Fibroblast of upper back skin (primary cell): ENCODE data around the gene IP6K3.

ENCODE experiments used
- DNase-seq: peaks from one replicate; pipeline ENCODE4 v3.0.0-alpha.2; 2013

Gene IP6K3

GRCh38 chr6:33738879-33739278 is 7.8 kb downstream of the IP6K3 start:
- DNase-seq: no peak

DNA sequence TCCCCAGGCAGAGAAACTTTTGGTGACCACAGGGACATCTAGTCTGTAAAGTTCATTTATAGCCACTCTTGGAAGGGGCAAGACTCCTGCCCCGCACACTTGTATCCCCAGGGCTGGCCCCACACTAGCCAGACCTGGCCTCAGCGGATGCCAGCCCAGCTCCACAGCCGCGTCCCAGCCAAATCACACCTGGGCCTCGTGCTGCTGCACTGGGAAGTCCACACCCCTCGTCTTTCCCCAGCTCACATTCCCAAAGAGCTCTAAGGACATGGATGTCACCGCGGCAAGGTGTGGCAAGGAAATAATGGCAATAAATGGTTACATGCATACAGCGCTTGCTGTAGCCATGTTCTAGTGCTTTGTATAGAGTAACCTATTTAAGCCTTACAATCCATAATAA is 8.6 kb downstream of the IP6K3 start:
- no peak for DNase-seq

- no peak for DNase-seq
Observed at GRCh38 chr6:33737267-33738026, 9.3 kb downstream of the IP6K3 start.

DNA sequence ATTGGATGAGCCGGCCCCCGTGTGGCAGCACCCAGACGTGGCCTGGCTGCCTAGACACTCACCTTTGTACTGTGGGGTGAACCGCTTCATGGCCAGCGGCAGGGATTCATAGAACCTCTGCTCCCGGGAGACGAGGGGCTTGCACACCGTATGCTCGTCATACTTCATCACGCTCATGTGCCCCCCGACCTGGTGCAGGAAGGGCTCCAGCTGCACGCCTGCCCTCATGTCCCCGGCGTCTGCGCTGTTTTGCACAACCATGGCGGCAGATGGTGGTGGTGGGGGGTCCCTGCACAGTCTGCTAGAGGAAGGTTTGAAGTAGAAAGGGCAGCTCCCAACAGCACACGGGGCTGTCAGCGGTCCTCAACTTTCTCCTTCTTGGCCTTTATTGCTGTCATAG is 11.5 kb downstream of the IP6K3 start:
- DNase-seq: no peak

DNA sequence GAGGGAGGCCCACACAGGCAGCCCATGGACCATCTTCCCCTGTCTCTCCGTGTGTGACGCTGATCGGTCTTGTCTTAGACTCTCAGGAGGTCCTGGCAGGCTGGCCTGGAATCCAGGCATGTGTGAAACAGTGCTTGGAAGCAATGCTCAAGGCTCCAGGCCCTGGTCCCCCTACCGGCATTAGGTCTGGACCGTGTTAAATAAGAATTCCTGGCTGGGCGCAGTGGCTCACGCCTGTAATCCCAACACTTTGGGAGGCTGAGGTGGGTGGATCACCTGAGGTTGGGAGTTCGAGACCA is 13.0 kb downstream of the IP6K3 start:
- DNase-seq: no peak

DNA sequence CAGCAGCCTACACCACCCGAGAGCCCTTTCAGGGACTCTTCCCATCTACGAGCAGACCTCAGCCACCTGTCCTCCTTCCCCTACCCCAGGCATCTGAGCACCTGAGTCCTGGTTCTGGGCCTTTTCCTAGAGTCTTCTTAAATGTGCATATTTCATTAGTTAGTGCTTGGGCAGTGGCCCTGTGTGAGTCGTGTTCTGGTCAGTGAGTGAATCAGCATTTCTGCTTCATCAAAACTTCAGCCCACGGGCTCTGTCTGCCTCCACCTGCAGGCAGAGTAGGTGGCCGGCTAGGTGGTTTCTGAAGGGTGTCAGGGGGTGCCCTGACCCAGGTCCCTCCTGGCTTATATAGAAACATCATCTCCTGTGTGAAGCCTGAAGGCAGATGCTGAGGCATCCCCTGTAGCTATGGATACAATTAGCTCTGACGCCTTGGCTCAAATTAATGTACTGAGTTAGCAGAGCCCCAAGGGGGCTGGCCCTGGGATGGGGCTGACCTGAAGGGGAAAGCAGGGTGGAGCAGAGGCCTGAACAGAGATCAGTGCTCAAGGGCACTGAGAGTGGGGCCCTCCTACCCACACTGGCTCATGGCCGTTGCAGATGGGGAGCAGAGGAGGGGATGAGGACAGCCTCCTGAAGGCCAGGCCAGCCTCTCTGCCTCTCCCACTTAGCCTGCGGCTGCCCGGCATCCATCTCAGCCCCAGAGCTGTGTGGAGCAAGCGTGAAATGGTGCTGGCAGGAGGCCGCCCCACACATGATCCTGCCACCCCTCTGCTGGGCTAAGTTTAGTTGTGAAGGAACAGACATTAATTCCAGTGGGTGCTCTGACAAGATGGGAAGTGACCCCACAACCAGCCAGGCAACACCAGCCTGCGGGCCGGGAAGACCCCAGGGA is 13.6 kb downstream of the IP6K3 start:
- DNase-seq: peak; percentile 18

- DNase-seq: no peak
Observed at GRCh38 chr6:33732385-33732784, 14.3 kb downstream of the IP6K3 start.

DNA sequence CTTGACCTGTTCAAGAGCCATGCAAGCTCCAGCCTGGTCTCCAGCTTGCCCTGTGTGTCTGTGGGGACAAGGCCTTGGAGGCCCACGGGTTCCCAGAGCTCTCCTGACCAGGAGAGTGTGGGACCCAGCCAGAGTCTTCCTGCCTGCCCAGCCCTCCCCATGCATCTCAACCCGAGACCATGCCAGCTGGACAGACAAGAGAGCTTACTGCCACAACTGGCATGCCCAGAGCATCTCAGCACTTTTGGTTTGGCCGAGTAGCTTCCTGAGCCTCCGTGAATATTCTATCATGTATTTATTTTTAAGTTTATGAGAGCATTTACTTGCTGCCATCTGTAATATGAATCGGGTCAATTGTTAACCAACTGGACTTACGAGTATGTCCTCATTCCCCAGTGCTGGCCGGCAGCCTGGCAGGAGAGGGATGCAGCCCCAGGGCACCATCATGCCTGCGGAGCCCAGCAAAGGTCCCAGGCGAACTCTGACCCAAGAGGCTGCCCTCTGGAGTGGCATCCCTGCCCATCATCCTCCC is 14.9 kb downstream of the IP6K3 start:
- no peak for DNase-seq

DNA sequence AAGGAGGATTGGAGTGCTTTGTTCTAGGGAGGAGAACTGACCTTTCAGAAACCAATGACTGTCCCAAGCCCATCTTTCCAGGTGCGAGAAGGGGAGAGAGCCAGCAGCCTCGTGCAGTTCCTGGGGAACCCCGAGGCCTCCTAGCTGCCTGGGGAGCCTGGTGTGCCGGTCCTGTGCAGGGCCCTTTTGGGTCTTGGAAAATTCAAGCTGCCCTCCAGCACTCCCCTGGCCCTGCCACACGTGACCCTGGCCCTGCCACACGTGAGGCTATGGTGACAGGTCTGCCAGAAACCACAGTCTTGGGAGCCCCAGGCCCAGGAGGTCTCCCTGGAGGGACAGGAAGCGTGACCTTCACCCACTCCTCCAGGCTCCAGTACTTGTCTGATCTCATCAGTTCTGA is 15.7 kb downstream of the IP6K3 start:
- no peak for DNase-seq

DNA sequence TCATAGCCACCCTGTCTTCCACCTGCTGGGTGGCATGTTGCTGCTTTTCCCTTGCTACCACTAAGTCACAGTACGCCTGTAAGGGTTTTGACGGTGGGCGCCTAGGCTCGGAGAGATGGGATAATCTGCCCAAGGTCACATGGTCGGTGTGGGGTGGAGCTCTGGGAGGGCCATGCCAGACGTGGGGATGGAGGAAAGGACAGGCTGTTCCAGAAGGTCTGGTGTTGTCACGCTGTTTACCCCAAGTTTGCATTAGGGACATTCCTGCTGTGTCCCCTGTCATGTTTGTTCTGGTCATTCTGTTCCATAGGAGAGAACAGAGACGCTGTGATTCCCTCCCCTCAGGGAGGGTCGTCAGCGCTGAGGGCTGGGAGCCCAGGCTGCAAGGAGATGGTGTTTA is 16.1 kb downstream of the IP6K3 start:
- DNase-seq: no peak

- DNase-seq: no peak
Observed at GRCh38 chr6:33729059-33729458, 17.6 kb downstream of the IP6K3 start.

DNA sequence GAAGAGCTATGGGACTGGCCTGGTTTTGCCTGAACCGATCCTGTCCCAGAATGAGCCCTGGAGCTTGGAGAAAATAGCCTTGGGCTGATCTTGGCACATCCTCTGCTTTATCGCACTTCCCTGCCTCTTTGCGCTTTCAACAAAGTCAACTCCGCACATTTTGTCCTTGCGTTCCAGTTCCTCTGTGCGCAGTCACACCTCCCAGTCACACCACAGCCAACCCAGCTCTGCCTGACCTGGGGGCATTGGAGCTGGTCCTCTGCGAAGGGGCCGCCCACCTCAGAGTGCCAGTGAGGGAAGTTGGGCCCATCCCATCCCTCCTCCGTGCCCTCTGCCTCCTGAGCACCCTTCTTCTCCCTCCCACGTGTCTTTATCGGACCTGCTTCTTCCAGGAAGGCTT is 18.3 kb downstream of the IP6K3 start:
- no peak for DNase-seq

GRCh38 chr6:33727932-33728331 is 18.8 kb downstream of the IP6K3 start:
- no peak for DNase-seq

DNA sequence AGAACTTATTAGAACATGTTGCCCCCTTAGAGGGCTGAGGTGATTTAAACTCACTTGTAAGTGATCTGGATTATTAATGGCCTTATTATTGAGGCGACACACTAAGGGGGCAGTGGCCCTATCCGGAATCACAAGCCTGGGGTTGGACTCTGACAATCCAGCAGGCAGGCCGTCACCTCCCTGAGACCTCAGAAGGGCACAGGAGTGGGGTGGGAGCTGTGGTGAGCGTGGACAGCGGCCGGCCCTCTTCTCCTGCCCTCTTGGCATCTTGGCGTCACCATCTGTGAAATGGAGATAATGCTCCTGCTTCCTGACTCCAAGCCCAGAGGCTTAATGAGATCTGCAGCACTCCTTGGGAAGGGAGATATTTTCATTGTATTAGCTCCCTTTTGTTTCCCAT is 19.6 kb downstream of the IP6K3 start:
- no peak for DNase-seq

- DNase-seq: no peak
Observed at GRCh38 chr6:33726696-33727095, 20.0 kb downstream of the IP6K3 start.

GRCh38 chr6:33725891-33726673 is 20.6 kb downstream of the IP6K3 start:
- no peak for DNase-seq

- DNase-seq: no peak
Observed at GRCh38 chr6:33725222-33725621, 21.5 kb downstream of the IP6K3 start.

GRCh38 chr6:33724102-33725023 is 22.3 kb downstream of the IP6K3 start:
- no peak for DNase-seq

DNA sequence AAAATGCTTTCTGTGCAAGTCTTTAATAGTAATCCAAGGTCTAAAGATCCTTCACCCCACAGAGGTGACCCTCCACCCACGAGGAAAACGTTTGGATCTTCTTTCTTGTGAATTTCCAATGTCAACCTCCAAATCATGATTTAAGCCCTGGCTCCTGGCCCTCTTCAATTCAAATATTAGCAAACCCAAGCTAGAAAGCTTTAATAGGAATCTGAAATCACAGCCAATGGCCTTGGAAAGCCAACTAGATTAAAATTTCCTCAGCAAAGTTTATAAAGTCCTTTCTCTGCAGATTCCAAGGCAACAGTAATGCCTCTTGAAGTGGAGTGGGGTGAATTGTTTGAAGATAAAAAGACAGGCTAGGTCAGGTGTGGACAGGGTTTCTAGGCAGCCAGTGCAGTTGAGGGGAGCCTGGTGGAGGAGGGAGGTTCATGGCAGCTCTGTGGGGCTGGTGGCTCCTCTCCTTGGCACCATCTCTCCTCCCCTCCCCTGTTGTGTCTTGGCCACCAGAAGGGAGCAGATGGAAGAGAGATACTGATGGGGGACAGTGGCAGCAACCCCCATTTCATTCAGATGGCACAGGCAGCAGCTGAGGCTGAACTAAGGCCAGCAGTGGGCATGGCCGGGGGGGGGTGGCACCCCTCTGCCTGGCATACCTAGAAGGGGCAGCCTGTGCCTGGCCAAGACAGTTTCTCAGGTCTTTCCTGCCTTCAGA is 23.2 kb downstream of the IP6K3 start:
- DNase-seq: no peak

- DNase-seq: no peak
Observed at GRCh38 chr6:33722103-33722623, 24.5 kb downstream of the IP6K3 start.

- no peak for DNase-seq
Observed at GRCh38 chr6:33721508-33721907, 25.2 kb downstream of the IP6K3 start.
